ENCODE data around the gene ARHGAP29. TPM values are rescaled to one million over a fixed set of nuclear protein-coding genes. Genes with fewer than 3 reads are reported as not detected.

The ARHGAP29 gene
- total and polyA plus RNA-seq, 8 donors, result 42.3 to 66.8 (median 62.1) TPM

DNA sequence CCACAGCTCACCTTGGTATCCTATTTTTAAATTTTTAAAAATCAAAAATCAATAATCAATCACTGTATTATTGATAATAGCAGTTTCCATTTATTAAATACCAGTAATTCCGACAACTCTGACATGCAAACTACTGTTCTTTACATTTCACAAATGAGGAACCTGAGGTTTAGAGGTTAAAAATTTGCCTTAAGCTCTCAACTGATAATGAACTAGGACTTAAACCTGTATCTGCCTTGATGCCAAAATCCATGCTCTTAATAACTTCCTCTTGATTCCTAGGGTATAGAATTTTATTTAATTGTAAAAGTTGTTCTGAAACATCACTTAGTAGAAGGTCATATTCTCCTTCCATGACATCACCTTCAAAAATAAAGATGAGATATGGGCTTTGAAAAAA is 5.6 kb downstream of the ARHGAP29 start:
- intact Hi-C loops (cut with DNase I), result loop anchor here in 1 of 2 donors (10.0 kb wide), 1 partner anchor 167 kb away; no protein-coding TSS in a partner anchor
- H3K27ac ChIP-seq, result no peak overlapping the region
- DNase-seq, result no peak
- no peaks in the 10 kb centered on the region for H3K36me3 ChIP-seq
- TF ChIP-seq, protein P1, sequence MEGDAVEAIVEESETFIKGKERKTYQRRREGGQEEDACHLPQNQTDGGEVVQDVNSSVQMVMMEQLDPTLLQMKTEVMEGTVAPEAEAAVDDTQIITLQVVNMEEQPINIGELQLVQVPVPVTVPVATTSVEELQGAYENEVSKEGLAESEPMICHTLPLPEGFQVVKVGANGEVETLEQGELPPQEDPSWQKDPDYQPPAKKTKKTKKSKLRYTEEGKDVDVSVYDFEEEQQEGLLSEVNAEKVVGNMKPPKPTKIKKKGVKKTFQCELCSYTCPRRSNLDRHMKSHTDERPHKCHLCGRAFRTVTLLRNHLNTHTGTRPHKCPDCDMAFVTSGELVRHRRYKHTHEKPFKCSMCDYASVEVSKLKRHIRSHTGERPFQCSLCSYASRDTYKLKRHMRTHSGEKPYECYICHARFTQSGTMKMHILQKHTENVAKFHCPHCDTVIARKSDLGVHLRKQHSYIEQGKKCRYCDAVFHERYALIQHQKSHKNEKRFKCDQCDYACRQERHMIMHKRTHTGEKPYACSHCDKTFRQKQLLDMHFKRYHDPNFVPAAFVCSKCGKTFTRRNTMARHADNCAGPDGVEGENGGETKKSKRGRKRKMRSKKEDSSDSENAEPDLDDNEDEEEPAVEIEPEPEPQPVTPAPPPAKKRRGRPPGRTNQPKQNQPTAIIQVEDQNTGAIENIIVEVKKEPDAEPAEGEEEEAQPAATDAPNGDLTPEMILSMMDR (IDR thresholded peaks at IDR 0.05), result no peak
- H3K4me3 ChIP-seq, result no peak overlapping the region
- peaks cover 0 to 55% of the 10 kb centered on the region in 2 donors for H3K27me3 ChIP-seq
- peaks cover 3 to 15% of the 10 kb centered on the region in 2 donors for H3K4me1 ChIP-seq
- no peaks in the 10 kb centered on the region for H3K9me3 ChIP-seq
- ATAC-seq, result no peak

DNA sequence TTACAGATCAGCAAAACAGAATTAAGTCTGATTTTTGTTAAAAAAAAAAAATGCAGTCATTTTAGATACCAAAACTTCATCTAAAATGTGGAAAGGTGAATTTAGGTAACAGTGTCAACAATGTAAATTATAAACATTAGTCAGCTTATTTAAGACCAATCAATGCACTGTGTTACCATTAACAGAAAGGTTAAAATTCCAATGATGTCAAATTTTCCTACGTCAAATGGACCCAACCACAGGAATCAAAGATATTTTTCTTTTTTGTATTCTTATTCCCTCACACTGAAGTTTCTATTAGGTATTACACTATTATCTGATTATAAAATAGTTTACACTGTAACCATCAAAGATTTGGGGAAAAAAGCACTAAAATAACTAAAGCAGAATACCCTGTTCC is 6.5 kb downstream of the ARHGAP29 start:
- Histone ChIP-seq H3K36me3 (no peaks in the 10 kb centered on the region), H3K4me1 (peaks cover 3 to 11% of the 10 kb centered on the region in 2 donors), H3K27me3 (peaks cover 0 to 46% of the 10 kb centered on the region in 2 donors), H3K4me3 (no peak overlapping the region), H3K9me3 (no peaks in the 10 kb centered on the region), H3K27ac (no peak overlapping the region)
- ATAC-seq (no peak), DNase-seq (no peak)
- TF ChIP-seq, protein P1 (IDR thresholded peaks at IDR 0.05), result no peak
- intact Hi-C loops (cut with DNase I), result loop anchor here in 1 of 2 donors (10.0 kb wide), 1 partner anchor 166 kb away; no protein-coding TSS in a partner anchor

DNA sequence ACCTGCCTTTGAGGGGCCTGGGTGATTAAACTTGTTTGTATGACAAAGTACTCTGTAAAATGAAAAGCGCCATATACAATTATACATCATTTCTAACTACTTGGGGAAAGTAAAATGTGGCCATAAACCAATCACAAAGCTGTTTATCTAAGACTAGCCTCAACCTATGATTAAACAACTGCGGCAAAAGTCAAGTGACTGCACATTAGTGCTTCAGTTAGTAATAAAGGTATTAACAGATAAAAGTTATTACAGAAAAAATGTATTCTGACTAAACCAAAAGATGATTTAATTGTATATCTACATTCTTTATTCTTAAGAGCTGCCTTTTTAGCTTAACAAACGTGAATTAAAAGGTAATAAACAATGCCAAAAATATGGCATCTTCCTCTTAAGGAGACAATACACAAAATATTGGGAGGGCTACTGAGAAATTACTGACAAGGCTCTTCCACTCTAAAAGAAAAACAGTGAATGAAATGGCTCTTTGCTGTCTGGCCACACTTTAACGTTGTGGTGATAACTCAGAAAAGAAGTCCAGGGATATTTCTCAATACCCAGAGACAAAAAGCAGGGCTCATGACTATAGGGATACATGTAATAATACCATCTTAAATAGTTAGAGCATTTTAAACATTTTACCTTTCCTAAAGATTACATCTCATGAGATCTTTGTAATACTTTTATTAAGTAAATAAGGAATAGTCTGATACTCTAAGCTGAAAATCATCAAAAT is 8.6 kb downstream of the ARHGAP29 start:
- Histone ChIP-seq H3K36me3 (no peaks in the 10 kb centered on the region), H3K4me3 (no peak overlapping the region), H3K27ac (peak overlapping the region in 1 of 2 donors; percentile 3), H3K27me3 (peaks cover 0 to 25% of the 10 kb centered on the region in 2 donors), H3K9me3 (no peaks in the 10 kb centered on the region), H3K4me1 (peaks cover 3 to 5% of the 10 kb centered on the region in 2 donors)
- TF ChIP-seq, protein P1 (IDR thresholded peaks at IDR 0.05), result no peak
- intact Hi-C loops (cut with DNase I), result no loop called here
- ATAC-seq (no peak), DNase-seq (no peak)

DNA sequence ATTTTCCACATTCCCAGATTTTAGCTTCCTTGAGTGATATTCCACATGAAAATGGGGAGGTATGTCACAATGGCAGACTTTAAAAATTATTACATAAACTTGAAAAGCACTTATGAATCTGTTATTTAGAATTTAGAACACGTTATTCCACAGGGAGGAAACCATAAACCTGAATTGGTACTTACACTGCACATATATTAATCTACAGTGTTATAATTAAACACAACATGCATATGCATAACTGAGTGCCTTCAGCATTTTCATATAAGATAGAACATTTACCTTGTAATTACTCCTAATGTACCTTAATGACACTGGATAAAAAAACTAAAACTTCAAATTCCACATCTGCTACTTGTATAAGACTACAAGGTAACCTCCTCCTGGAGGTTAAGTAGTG is 9.8 kb downstream of the ARHGAP29 start:
- intact Hi-C loops (cut with DNase I), result no loop called here

DNA sequence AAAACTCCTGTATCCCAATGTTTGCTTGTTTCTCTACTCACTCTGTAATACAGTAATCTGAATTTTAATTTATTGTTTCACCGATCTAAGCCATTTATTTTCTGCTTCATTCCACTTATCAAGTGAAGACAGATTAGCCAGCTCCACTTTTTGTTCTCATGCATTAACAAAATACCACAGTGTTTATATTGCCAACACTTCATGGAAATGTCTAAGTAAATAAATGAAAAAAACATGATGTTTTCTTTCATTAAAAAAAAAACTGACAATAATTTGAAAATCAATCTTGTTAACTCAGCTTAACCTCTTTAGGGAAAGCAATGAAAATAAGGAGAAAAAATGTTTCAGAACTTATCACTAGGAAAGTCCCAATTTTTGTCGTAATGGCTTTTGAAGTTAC is 11.5 kb downstream of the ARHGAP29 start:
- H3K4me1 ChIP-seq, result peaks cover 3 to 16% of the 10 kb centered on the region in 2 donors
- H3K36me3 ChIP-seq, result no peaks in the 10 kb centered on the region
- no peak overlapping the region for H3K4me3 ChIP-seq
- ATAC-seq, result no peak
- TF ChIP-seq, protein P1 (IDR thresholded peaks at IDR 0.05), result no peak
- intact Hi-C loops (cut with DNase I), result no loop called here
- no peak overlapping the region for H3K27ac ChIP-seq
- peaks cover 0 to 10% of the 10 kb centered on the region in 2 donors for H3K27me3 ChIP-seq
- DNase-seq, result no peak
- H3K9me3 ChIP-seq, result no peaks in the 10 kb centered on the region

More for the DNA sequence above, 9.8 kb downstream of the ARHGAP29 start:
- Histone ChIP-seq H3K4me3 (no peak overlapping the region), H3K36me3 (no peaks in the 10 kb centered on the region), H3K4me1 (peaks cover 3 to 5% of the 10 kb centered on the region in 2 donors), H3K27ac (no peak overlapping the region), H3K27me3 (peaks cover 0 to 15% of the 10 kb centered on the region in 2 donors), H3K9me3 (no peaks in the 10 kb centered on the region)
- TF ChIP-seq, protein P1 (IDR thresholded peaks at IDR 0.05), result no peak
- DNase-seq (no peak), ATAC-seq (no peak)

Measured in left lung (tissue), 10 donors.